Keratinocyte (primary cell): Measurements from ENCODE around the gene HK1. TPM values are rescaled to one million over a fixed set of nuclear protein-coding genes. Genes with fewer than 3 reads are reported as not detected.

Source experiments
- DNase-seq: peaks from one replicate; pipeline ENCODE4 v3.0.0-alpha.2; 2011; ENCODE audit warnings: low read depth, missing footprints, low spot score
- FAIRE-seq: peaks from 2 replicates; lab custom pipeline; 2011; peaks lifted over from hg19 to GRCh38; lab: Jason Lieb, UNC
- H2AFZ ChIP-seq: 2 replicates; pipeline ENCODE4 v1.6.0; 2012; ENCODE audit warnings: low read length, control low read depth, inconsistent platforms; ENCODE audit not compliant: control insufficient read depth
- H3K27ac ChIP-seq: 2 replicates; pipeline ENCODE4 v1.5.1; 2011; ENCODE audit warnings: low read length; ENCODE audit not compliant: control insufficient read depth, insufficient read depth
- H3K27me3 ChIP-seq: 3 replicates; pipeline ENCODE4 v1.6.0; 2011; ENCODE audit warnings: low read length; ENCODE audit not compliant: control insufficient read depth, insufficient read depth; ENCODE audit errors: extremely low read depth
- H3K36me3 ChIP-seq, 2 experiments: 2 replicates in 1 of 2; 3 replicates in 1 of 2; pipeline ENCODE4 v1.5.1; 2011; ENCODE audit warnings: low read length in 2 of 2, mild to moderate bottlenecking in 1 of 2; ENCODE audit not compliant: control insufficient read depth in 2 of 2, insufficient read depth in 2 of 2; ENCODE audit errors: extremely low read depth in 1 of 2
- H3K4me1 ChIP-seq: 3 replicates; pipeline ENCODE4 v1.5.1; 2011; ENCODE audit warnings: low read length; ENCODE audit not compliant: control insufficient read depth, insufficient read depth; ENCODE audit errors: extremely low read depth
- H3K4me2 ChIP-seq: 3 replicates; pipeline ENCODE4 v1.6.0; 2011; ENCODE audit warnings: low read depth, low read length; ENCODE audit not compliant: control insufficient read depth, insufficient read depth; ENCODE audit errors: extremely low read depth
- H3K4me3 ChIP-seq, 3 experiments: fragments of 200-600 bp in 1 of 3; sonication (generic) in 1 of 3; 2 replicates in 2 of 3; 3 replicates in 1 of 3; pipeline ENCODE4 v1.5.1; 2011 to 2016; ENCODE audit warnings: low read length in 3 of 3, mild to moderate bottlenecking in 3 of 3, control low read depth in 2 of 3, inconsistent platforms in 1 of 3, low read depth in 1 of 3, mixed read lengths in 1 of 3, mixed run types in 1 of 3, moderate library complexity in 1 of 3; ENCODE audit not compliant: control insufficient read depth in 2 of 3, insufficient read depth in 2 of 3; ENCODE audit errors: extremely low read depth in 1 of 3
- H3K79me2 ChIP-seq: 2 replicates; pipeline ENCODE4 v1.6.0; 2012; ENCODE audit warnings: low read length; ENCODE audit not compliant: control insufficient read depth, insufficient read depth
- H3K9ac ChIP-seq: 3 replicates; pipeline ENCODE4 v1.6.0; 2011; ENCODE audit warnings: low read length; ENCODE audit not compliant: control insufficient read depth, insufficient read depth; ENCODE audit errors: extremely low read depth
- H3K9me1 ChIP-seq: 3 replicates; pipeline ENCODE4 v1.6.0; 2011; ENCODE audit warnings: low read length; ENCODE audit not compliant: control insufficient read depth, insufficient read depth; ENCODE audit errors: extremely low read depth
- H3K9me3 ChIP-seq: 2 replicates; pipeline ENCODE4 v1.5.1; 2012; ENCODE audit warnings: low read depth, low read length; ENCODE audit not compliant: control insufficient read depth
- H4K20me1 ChIP-seq: 3 replicates; pipeline ENCODE4 v1.6.0; 2011; ENCODE audit warnings: low read length; ENCODE audit not compliant: control insufficient read depth, insufficient read depth; ENCODE audit errors: extremely low read depth
- CTCF ChIP-seq, 3 experiments: IDR thresholded peaks in 1 of 3; conservative IDR thresholded peaks in 1 of 3; optimal IDR thresholded peaks in 1 of 3; 2 replicates in 2 of 3; 3 replicates in 1 of 3; pipeline versions ENCODE3 to v1.5.1; 2011; ENCODE audit warnings: low read length in 3 of 3, mild to moderate bottlenecking in 3 of 3, moderate library complexity in 2 of 3, control low read depth in 1 of 3, inconsistent platforms in 1 of 3; ENCODE audit not compliant: insufficient read depth in 2 of 3; ENCODE audit errors: extremely low read depth in 1 of 3
- EZH2 ChIP-seq: IDR thresholded peaks from one replicate; pipeline ENCODE4 v1.6.1; 2012; ENCODE audit warnings: inconsistent platforms, mild to moderate bottlenecking, low read length, moderate library complexity
- dilution Hi-C: fragments of 300-500 bp; cut with MboI; formaldehyde crosslinking; loops from one replicate; pipeline ENCODE4 v1.7.0; 2020; ENCODE audit warnings: low sequenced_read_pairs; ENCODE audit not compliant: extremely low pct_ligation_motif_present
- polyA plus RNA-seq, 5 experiments: library from polyadenylated mRNA; depleted of rRNA in 3 of 5; stranded (reverse) in 3 of 5; stranded (forward) in 1 of 5; unstranded in 1 of 5; fragments of >200 nt; gene quantifications; 1 replicate in 1 of 5; 2 replicates in 3 of 5; 3 replicates in 1 of 5; pipeline versions ENCODE4 v1.2.1 to v1.2.3, GENCODE V29; 2011 to 2012; ENCODE audit warnings: missing spikeins in 2 of 5, low read depth in 1 of 5, low replicate concordance in 1 of 5

The HK1 gene
- polyA plus RNA-seq, 1 donor (not counting 4 experiments of a cell fraction or from before 2014, with no cell fraction given): 106 TPM

- Histone ChIP-seq H3K27ac (no peak overlapping the region), H4K20me1 (no peaks in the 10 kb centered on the region), H3K9me3 (no peaks in the 10 kb centered on the region), H2AFZ (no peak overlapping the region), H3K9me1 (no peaks in the 10 kb centered on the region), H3K79me2 (no peaks in the 10 kb centered on the region), H3K4me3 (no peak overlapping the region), H3K4me1 (peaks cover 10% of the 10 kb centered on the region), H3K36me3 (no peaks in the 10 kb centered on the region), H3K4me2 (no peak overlapping the region), H3K27me3 (no peaks in the 10 kb centered on the region), H3K9ac (no peak overlapping the region)
- no peak for FAIRE-seq
- dilution Hi-C loops: no loop called here
- no peak for DNase-seq
- TF ChIP-seq CTCF (optimal IDR thresholded peaks at IDR 0.05 in 1 of 3, IDR thresholded peaks at IDR 0.05 in 1 of 3, conservative IDR thresholded peaks at IDR 0.05 in 1 of 3; ENCODE audit: extremely low read depth in 1 of 3, insufficient read depth in 2 of 3, low read length in 3 of 3): no peak
- no peak for TF ChIP-seq EZH2
These were observed 148.1 kb downstream of the HK1 start for GRCh38 chr10:69426376-69426727.

GRCh38 chr10:69428165-69428564, 149.9 kb downstream of the HK1 start:
- H3K9me1 ChIP-seq: no peaks in the 10 kb centered on the region
- no peaks in the 10 kb centered on the region for H4K20me1 ChIP-seq
- no peak overlapping the region for H3K27ac ChIP-seq
- TF ChIP-seq CTCF (optimal IDR thresholded peaks at IDR 0.05 in 1 of 3, IDR thresholded peaks at IDR 0.05 in 1 of 3, conservative IDR thresholded peaks at IDR 0.05 in 1 of 3; ENCODE audit: extremely low read depth in 1 of 3, insufficient read depth in 2 of 3, low read length in 3 of 3) (no peak), EZH2 (no peak)
- dilution Hi-C loops: no loop called here
- no peaks in the 10 kb centered on the region for H3K79me2 ChIP-seq
- no peak overlapping the region for H3K9ac ChIP-seq
- H3K4me1 ChIP-seq: peaks cover 10% of the 10 kb centered on the region
- no peaks in the 10 kb centered on the region for H3K9me3 ChIP-seq
- H3K36me3 ChIP-seq: no peaks in the 10 kb centered on the region
- no peak overlapping the region for H3K4me2 ChIP-seq
- DNase-seq: no peak
- no peak overlapping the region for H2AFZ ChIP-seq
- H3K27me3 ChIP-seq: no peaks in the 10 kb centered on the region
- no peak overlapping the region for H3K4me3 ChIP-seq
- no peak for FAIRE-seq
